IPS-18c (cell line): ENCODE results near the gene FAXDC2.
"Not testable (repeated sequence)": the region's sequence is repeated elsewhere in the genome, so short reads cannot be mapped to it uniquely, and the experiment has no call there.

ENCODE experiments used
- H3K4me3 ChIP-seq: 2 replicates; pipeline ENCODE4 v1.7.0; 2013; ENCODE audit warnings: low read depth, mild to moderate bottlenecking, low read length, moderate library complexity; ENCODE audit not compliant: insufficient read depth
- H3K9me3 ChIP-seq: one replicate; pipeline ENCODE4 v1.6.1; 2013; ENCODE audit warnings: mild to moderate bottlenecking, low read length, moderate library complexity; ENCODE audit not compliant: control insufficient read depth, insufficient read depth

Gene FAXDC2

GRCh38 chr5:154840435-154841272, 9.7 kb downstream of the FAXDC2 start:
- Histone ChIP-seq H3K4me3 (no peak overlapping the region), H3K9me3 (no peaks in the 10 kb centered on the region)

GRCh38 chr5:154837009-154837901, 13.1 kb downstream of the FAXDC2 start:
- no peaks in the 10 kb centered on the region for H3K9me3 ChIP-seq
- H3K4me3 ChIP-seq = no peak overlapping the region

GRCh38 chr5:154836225-154836624, 14.2 kb downstream of the FAXDC2 start:
- H3K9me3 ChIP-seq = no peaks in the 10 kb centered on the region

GRCh38 chr5:154835701-154836052, 14.7 kb downstream of the FAXDC2 start:
- H3K9me3 ChIP-seq, H3K4me3 ChIP-seq: not testable (repeated sequence)

More at GRCh38 chr5:154836225-154836624, 14.2 kb downstream of the FAXDC2 start:
- no peak overlapping the region for H3K4me3 ChIP-seq

- no peaks in the 10 kb centered on the region for H3K9me3 ChIP-seq
- H3K4me3 ChIP-seq = no peak overlapping the region
These were observed 16.4 kb downstream of the FAXDC2 start for GRCh38 chr5:154834053-154834452.

- H3K4me3 ChIP-seq, H3K9me3 ChIP-seq: not testable (repeated sequence)
These were observed 17.6 kb downstream of the FAXDC2 start for GRCh38 chr5:154832804-154833203.

- H3K4me3 ChIP-seq = no peak overlapping the region
- H3K9me3 ChIP-seq = no peaks in the 10 kb centered on the region
These were observed 19.0 kb downstream of the FAXDC2 start for GRCh38 chr5:154831451-154831850.

GRCh38 chr5:154830596-154830995, 19.8 kb downstream of the FAXDC2 start:
- Histone ChIP-seq H3K9me3 (no peaks in the 10 kb centered on the region), H3K4me3 (no peak overlapping the region)

- Histone ChIP-seq H3K4me3 (no peak overlapping the region), H3K9me3 (no peaks in the 10 kb centered on the region)
These were observed 20.2 kb downstream of the FAXDC2 start for GRCh38 chr5:154830219-154830595.

- Histone ChIP-seq H3K9me3 (no peaks in the 10 kb centered on the region), H3K4me3 (no peak overlapping the region)
These were observed 20.7 kb downstream of the FAXDC2 start for GRCh38 chr5:154829589-154830218.

- Histone ChIP-seq H3K9me3 (no peaks in the 10 kb centered on the region), H3K4me3 (no peak overlapping the region)
These were observed 21.2 kb downstream of the FAXDC2 start for GRCh38 chr5:154829181-154829588.

- Histone ChIP-seq H3K9me3 (no peaks in the 10 kb centered on the region), H3K4me3 (no peak overlapping the region)
These were observed 26.3 kb downstream of the FAXDC2 start for GRCh38 chr5:154824070-154824469.

- no peaks in the 10 kb centered on the region for H3K9me3 ChIP-seq
These were observed 26.8 kb downstream of the FAXDC2 start for GRCh38 chr5:154823605-154824004.

GRCh38 chr5:154822896-154823295, 27.5 kb downstream of the FAXDC2 start:
- H3K9me3 ChIP-seq, H3K4me3 ChIP-seq: not testable (repeated sequence)

More at GRCh38 chr5:154823605-154824004, 26.8 kb downstream of the FAXDC2 start:
- H3K4me3 ChIP-seq = no peak overlapping the region

- H3K4me3 ChIP-seq = no peak overlapping the region
- no peaks in the 10 kb centered on the region for H3K9me3 ChIP-seq
These were observed 30.0 kb downstream of the FAXDC2 start for GRCh38 chr5:154820383-154820782.

GRCh38 chr5:154819546-154819945, 30.9 kb downstream of the FAXDC2 start:
- no peaks in the 10 kb centered on the region for H3K9me3 ChIP-seq
- no peak overlapping the region for H3K4me3 ChIP-seq

GRCh38 chr5:154818471-154819116, 31.8 kb downstream of the FAXDC2 start:
- no peak overlapping the region for H3K4me3 ChIP-seq

More at GRCh38 chr5:154818471-154819116, 31.8 kb downstream of the FAXDC2 start:
- H3K9me3 ChIP-seq = no peaks in the 10 kb centered on the region
